KMS-11 (cell line): ENCODE data around the gene PKIG.

Experiments
- H2AFZ ChIP-seq: fragments of 200-600 bp; sonication (generic); 2 replicates; pipeline ENCODE4 v1.6.1; 2016; ENCODE audit warnings: antibody characterized with exemption, mixed run types, low read depth
- H3K27ac ChIP-seq: fragments of 200-600 bp; sonication (generic); 2 replicates; pipeline ENCODE4 v1.6.1; 2016; ENCODE audit warnings: mild to moderate bottlenecking, mixed run types
- H3K27me3 ChIP-seq: fragments of 200-600 bp; sonication (generic); 2 replicates; pipeline ENCODE4 v1.6.1; 2017; ENCODE audit warnings: mild to moderate bottlenecking, low read depth, mixed run types, moderate library complexity; ENCODE audit not compliant: insufficient read depth
- H3K36me3 ChIP-seq: fragments of 200-600 bp; sonication (generic); 2 replicates; pipeline ENCODE4 v1.6.1; 2017; ENCODE audit warnings: mild to moderate bottlenecking, mixed run types; ENCODE audit not compliant: insufficient read depth
- H3K4me1 ChIP-seq: fragments of 200-600 bp; sonication (generic); 2 replicates; pipeline ENCODE4 v1.6.1; 2016; ENCODE audit warnings: mild to moderate bottlenecking, low read depth, mixed run types; ENCODE audit not compliant: poor library complexity, severe bottlenecking
- H3K4me2 ChIP-seq: fragments of 200-600 bp; sonication (generic); 2 replicates; pipeline ENCODE4 v1.7.0; 2016; ENCODE audit warnings: mild to moderate bottlenecking, mixed run types
- H3K4me3 ChIP-seq: fragments of 200-600 bp; sonication (generic); IDR thresholded peaks from 2 replicates; pipeline ENCODE4 v1.6.1; 2017; ENCODE audit warnings: low read depth, low read length, mixed read lengths; ENCODE audit not compliant: insufficient read depth
- H3K79me2 ChIP-seq: fragments of 200-600 bp; sonication (generic); 2 replicates; pipeline ENCODE4 v1.6.1; 2016; ENCODE audit warnings: low read depth, mixed run types; ENCODE audit not compliant: insufficient read depth
- H3K9ac ChIP-seq: fragments of 200-600 bp; sonication (generic); 2 replicates; pipeline ENCODE4 v1.6.1; 2016; ENCODE audit warnings: mild to moderate bottlenecking, mixed run types
- H4K20me1 ChIP-seq: fragments of 200-600 bp; sonication (generic); 2 replicates; pipeline ENCODE4 v1.6.1; 2016; ENCODE audit warnings: mild to moderate bottlenecking, mixed run types; ENCODE audit not compliant: insufficient read depth
- CTCF ChIP-seq: fragments of 200-600 bp; sonication (generic); conservative IDR thresholded peaks from 2 replicates; pipeline ENCODE4 v1.6.1; 2017; ENCODE audit warnings: low read depth, mild to moderate bottlenecking, antibody characterized with exemption, low read length, moderate library complexity, mixed read lengths

The PKIG gene

GRCh38 chr20:44648068-44648467, 65.7 kb downstream of the PKIG start:
- TF ChIP-seq CTCF = no peak
- H3K4me1 ChIP-seq = peaks cover 79% of the 10 kb centered on the region
- no peak overlapping the region for H3K4me3 ChIP-seq
- peak overlapping the region; percentile 78 for H3K4me2 ChIP-seq
- H3K79me2 ChIP-seq = peaks cover 63% of the 10 kb centered on the region
- peak overlapping the region; percentile 73; the same call in 1 of the 2 replicates for H3K9ac ChIP-seq
- H3K36me3 ChIP-seq = no peaks in the 10 kb centered on the region
- no peak overlapping the region for H2AFZ ChIP-seq
- H3K27me3 ChIP-seq = no peaks in the 10 kb centered on the region
- H4K20me1 ChIP-seq = no peaks in the 10 kb centered on the region
- H3K27ac ChIP-seq = peak overlapping the region; percentile 91

GRCh38 chr20:44648579-44648978, 66.2 kb downstream of the PKIG start:
- H2AFZ ChIP-seq = no peak overlapping the region
- no peak overlapping the region for H3K4me3 ChIP-seq
- peaks cover 58% of the 10 kb centered on the region for H3K79me2 ChIP-seq
- peak overlapping the region; percentile 78 for H3K4me2 ChIP-seq
- H3K9ac ChIP-seq = no peak overlapping the region; the same call in 1 of the 2 replicates
- peaks cover 79% of the 10 kb centered on the region for H3K4me1 ChIP-seq
- H3K36me3 ChIP-seq = no peaks in the 10 kb centered on the region
- H4K20me1 ChIP-seq = no peaks in the 10 kb centered on the region
- no peaks in the 10 kb centered on the region for H3K27me3 ChIP-seq
- peak overlapping the region; percentile 91 for H3K27ac ChIP-seq
- no peak for TF ChIP-seq CTCF

GRCh38 chr20:44649126-44649525, 66.7 kb downstream of the PKIG start:
- peak overlapping the region; percentile 78 for H3K4me2 ChIP-seq
- H3K4me1 ChIP-seq = peaks cover 75% of the 10 kb centered on the region
- no peaks in the 10 kb centered on the region for H3K27me3 ChIP-seq
- H3K79me2 ChIP-seq = peaks cover 54% of the 10 kb centered on the region
- no peaks in the 10 kb centered on the region for H4K20me1 ChIP-seq
- H3K9ac ChIP-seq = no peak overlapping the region
- H3K36me3 ChIP-seq = no peaks in the 10 kb centered on the region
- H3K27ac ChIP-seq = peak overlapping the region; percentile 91; the same call in 1 of the 2 replicates
- no peak overlapping the region for H3K4me3 ChIP-seq
- no peak for TF ChIP-seq CTCF
- no peak overlapping the region for H2AFZ ChIP-seq

GRCh38 chr20:44649976-44650375, 67.6 kb downstream of the PKIG start:
- Histone ChIP-seq H3K4me1 (peaks cover 66% of the 10 kb centered on the region), H3K27me3 (no peaks in the 10 kb centered on the region), H3K79me2 (peaks cover 47% of the 10 kb centered on the region), H4K20me1 (no peaks in the 10 kb centered on the region), H3K27ac (peak overlapping the region; percentile 61; the same call in 1 of the 2 replicates), H3K36me3 (no peaks in the 10 kb centered on the region), H3K9ac (no peak overlapping the region; the same call in 1 of the 2 replicates), H3K4me3 (no peak overlapping the region), H3K4me2 (peak overlapping the region; percentile 78), H2AFZ (no peak overlapping the region)
- no peak for TF ChIP-seq CTCF
